Measurements from ENCODE around the gene TIPRL.
"Not testable (repeated sequence)": the region's sequence is repeated elsewhere in the genome, so short reads cannot be mapped to it uniquely, and the experiment has no call there.

TIPRL gene

DNA sequence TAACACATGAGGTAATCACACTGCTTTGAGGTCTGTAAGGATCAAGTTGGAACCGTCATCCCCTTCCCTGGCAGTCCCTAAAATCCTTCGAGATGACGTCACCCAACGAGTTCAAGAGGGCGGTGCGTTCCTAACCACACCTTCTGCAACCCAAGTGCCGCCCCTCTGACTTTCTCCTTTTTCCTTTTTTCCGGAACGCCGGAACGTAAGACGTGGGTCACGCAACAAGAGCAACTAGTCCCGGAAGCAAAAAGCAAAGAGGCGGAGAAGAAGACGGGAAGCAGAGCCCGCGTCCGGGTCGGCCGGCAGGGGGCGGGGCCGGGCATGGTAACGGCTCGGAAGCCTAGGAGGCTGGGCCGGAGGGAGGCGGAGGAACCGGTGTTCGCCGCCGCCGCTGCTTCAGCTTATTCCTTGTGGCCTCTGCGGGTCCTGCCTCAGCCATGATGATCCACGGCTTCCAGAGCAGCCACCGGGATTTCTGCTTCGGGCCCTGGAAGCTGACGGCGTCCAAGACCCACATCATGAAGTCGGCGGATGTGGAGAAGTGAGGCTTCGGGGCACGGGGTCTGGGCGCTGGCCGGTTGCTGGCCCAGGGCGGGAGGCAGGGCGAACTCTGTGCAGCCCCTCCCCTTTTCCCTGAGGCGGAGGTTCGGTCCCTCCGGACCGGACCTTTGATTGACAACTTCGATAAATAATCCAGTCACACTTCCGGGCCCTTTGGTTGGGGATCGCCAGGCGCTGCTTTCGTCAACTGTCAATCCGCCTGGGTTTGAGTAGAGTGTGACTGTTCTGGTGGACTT, at the start of gene TIPRL:
TSS of gene TIPRL (plus strand) at position 325 of the 800 bp plus-strand sequence. CDS start at position 441, 116 bp downstream.
- peak; percentile 96 for DNase-seq

DNA sequence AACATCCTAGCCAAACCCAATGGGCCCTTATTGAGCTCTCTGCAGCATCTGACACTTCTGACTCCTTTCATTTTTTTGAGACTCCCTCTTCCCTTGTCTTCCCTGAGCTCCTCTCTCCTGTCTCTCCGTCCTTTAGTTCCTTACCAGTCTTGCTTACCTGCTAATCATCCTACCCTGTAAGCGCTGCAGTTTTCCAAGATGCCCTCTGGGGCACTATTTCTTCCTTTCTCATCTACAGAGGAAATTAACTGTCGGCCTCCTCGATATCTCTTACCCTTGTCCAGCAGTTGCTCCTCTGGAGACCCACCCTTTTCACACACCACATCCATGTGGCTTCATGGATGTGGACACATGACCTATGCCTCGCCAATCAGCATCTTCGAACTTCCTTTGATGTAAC, 48.8 kb upstream of the TIPRL start:
- DNase-seq = no peak

DNA sequence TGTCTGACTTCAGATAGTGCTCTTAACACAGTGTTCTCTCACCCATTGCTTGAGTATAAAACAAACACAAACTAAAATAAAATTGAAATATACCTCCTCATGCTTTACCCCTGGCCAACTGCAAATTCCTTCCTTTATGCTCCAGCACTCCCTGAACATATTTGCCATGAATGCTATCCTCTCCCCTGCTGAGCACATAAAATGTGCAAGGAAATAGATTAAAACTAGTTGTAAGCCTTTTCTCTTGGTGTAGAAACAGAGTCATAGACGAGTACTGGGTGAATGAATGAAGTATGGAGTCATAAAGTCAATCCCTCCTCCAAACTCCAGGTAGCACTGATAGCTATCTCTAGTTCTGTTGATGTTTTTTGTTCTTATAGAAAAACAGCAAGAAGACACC, 44.6 kb upstream of the TIPRL start:
- DNase-seq = no peak

DNA sequence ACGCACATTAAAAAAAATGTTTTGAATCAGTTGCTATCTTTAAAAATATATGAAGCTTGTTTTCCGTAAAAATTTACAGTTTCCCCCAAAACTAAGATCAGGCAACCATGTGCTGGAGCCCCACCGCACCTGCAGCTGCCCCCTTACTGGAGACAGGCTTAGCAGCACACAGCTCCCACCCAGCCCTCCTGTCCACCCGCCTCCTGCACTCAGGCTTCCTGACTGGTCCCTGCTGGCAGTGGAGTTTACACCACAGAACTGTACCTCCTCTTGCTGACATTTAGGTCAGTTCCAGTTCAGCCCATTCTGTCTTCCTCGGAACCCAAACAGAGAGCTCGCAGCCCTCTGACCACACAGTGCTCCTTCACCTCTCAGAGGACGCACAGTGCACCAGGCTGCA, 44.1 kb upstream of the TIPRL start:
- no peak for DNase-seq

DNA sequence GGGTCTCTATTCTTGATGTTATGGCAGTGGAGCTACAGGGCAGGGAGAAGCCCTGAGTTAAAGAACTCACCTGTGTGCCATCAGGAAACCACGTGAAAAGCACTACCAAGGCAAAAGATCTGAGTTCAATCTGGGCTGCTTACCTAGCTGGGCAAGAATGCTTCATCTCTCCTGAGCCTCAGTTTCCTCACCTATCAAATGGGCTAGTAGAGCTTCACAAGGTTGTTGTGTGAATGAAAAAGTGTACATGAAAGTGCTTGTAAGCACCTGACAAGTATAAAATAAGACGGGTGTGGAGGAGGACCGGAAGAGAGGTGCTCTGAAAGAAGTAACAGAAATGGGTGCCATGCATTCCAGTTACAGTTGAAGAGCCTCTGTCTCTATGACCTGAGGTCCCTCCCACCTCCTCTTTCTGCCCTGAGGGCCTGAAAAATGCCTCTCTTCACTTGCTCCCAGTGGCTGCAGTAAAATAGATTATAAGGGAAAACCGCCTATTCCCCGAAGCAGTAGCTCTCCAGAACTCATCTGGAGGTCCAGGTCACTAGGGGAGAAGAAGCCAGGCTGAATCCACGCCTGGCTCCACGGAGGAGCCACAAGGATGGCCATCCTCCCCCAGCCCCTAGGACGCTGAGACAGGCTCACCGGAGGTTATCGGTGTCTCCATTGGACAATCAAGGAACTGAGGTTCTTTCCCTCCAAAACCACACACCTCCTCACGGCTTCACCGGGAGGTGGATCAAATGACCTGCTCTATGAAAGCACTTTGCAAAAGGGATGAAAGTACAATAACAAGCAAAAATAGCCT, 43.4 kb upstream of the TIPRL start:
- DNase-seq = no peak

DNA sequence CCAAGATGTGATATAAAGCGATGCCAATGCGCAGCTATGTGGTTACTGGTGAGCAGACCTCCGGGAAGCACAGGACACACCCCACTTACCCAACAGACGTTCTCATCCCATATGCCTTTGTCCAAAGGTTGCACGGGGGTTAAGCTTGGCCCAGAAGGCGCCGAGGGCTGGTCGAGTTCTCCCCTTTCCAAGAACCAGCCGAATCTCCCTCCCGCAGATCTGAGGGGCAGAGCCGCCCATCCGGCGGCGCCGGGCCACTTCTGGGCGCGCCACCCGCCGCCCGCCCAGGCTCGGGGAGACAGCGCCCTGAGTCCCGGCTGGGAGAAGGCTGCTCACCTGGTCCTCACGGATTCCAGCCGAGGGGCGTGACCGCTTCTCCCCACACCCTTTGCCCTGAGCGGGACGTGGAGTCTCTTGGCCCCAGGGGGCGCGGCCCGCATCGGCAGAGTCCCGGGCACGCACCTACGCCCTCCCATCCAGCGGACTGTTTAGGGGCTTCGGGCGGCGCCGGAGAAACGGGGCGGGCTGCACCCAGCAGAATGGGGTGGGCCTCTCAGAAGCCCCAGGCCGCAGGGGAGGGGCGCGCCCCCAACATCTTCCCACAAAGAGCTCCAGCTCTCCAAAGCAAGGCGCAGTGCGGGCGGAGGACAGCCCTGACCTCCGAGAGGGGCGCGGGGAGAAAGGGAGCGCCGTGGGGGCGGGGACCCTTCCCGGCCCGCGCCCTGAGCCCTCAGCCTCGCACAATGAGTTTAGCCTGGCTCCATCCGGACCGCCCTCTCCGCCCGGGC, 42.6 kb upstream of the TIPRL start:
- peak; percentile 68 for DNase-seq

DNA sequence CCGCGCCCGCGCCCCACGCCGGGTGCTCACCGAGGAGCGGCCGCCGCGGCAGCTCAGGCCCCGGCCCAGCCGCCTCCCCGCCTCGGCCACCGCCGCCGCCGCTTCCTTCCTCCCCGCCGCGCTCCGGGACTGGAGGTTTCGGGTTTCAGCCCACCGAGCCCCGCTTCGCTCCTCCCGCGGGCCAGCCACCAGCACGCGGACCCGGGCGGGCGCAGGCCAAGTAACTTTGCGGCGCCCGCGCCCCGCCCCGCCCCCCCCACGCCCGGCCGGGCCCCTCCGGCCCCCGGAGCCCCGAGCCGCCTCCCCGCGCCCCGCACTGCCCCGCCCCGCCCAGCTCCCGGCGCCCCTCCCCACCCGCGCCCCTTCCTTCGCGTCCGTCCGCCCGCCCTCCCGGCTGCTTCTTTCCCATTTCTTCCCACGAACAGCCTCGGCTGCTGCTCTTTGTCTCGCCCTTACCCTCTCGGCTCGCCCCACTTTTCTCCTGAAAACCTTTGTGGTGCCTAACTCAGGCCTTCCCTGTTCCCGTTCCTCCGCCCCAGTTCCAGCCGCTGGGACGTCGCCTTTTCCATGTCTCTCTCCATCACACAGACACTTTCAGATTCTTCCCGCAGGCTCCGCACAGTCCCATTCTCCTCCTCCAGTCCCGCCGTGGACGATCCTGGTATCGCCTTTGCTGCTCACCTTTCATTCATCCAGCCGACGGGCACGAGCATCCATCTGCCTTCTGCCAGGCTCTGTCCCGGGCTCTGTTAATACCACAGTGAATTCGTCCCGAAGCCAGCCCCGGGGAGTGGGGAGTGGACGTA, 41.9 kb upstream of the TIPRL start, which contains the start of gene GPR161:
TSS of gene GPR161 (minus strand) at position 222 of the 806 bp plus-strand sequence. CDS start 32,080 bp downstream, outside the sequence.
- peak; percentile 66 for DNase-seq

DNA sequence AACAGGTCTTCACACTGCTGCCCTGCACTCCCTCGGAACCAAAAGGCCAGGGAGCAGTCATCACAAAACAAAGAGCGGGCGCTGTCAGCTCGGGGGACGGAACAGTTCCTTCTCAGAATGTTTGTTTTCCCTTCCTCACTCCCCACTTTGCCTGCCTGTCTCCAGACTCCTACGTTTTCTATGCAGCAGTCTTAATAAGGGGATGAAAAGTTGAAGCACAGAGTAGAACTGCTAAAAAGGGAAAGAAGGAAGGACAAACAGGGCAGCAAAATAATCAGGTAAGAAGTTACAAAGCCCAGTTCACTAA, 41.3 kb upstream of the TIPRL start:
- no peak for DNase-seq

DNA sequence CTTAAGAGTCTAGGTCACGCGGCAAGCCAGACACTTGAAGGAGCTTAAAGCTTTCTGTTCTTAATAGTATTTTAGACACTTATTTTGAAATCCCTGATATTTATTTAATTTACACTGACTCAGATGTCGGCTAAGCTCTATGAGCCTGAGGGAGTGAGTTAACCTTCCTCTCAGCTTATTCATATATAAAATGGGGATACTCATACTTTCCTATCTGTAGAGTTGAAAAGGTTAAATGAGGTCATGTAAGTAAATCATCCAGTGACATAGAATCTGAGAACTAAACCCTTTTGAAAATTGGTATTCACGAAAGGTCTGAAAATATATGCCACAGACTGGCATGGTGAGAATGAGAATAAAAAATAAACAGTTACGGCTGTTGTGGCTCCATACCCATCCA, 40.6 kb upstream of the TIPRL start:
- DNase-seq = no peak

DNA sequence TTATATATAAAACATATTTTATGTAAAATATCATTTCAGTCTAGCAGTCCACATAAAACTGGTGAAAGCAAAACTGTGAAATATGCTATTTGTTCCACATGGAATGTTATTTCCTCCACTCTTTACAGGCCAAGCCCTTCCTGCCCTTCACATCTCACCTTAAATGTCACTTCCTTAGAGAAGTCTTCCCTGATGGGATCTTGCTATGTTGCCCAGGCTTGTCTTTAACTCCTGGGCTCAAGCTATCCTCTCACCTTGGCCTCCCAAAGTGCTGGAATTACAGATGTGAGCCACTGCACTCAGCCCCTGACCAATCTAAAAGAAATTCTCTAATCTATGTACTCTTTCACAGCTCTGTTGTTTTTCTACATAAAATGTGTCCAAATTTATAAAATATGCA, 39.7 kb upstream of the TIPRL start:
- no peak for DNase-seq

DNA sequence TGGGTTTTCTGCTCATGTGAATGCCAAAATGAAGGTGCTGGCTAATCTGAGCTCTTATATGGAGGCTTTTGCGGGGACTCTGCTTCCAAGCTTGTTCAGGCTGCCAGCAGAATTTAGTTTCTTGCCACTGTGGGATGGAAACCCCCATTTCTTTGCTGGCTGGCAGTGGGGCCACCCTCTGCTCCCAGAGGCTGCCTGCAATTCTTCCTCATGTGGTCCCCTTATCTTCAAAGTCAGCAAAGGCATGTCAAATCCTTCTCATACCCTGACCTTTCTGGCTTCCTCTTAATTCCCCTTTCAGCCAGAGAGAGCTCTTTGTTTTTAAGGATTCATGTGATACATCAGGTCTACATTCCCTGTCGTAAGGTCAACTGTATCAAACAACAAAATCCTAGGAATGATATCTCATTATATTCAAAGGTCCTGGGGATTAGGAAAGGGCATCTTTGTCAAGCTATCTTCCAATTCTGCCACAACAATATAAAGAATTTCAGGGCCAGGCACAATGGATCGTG, 36.8 kb upstream of the TIPRL start:
- no peak for DNase-seq

DNA sequence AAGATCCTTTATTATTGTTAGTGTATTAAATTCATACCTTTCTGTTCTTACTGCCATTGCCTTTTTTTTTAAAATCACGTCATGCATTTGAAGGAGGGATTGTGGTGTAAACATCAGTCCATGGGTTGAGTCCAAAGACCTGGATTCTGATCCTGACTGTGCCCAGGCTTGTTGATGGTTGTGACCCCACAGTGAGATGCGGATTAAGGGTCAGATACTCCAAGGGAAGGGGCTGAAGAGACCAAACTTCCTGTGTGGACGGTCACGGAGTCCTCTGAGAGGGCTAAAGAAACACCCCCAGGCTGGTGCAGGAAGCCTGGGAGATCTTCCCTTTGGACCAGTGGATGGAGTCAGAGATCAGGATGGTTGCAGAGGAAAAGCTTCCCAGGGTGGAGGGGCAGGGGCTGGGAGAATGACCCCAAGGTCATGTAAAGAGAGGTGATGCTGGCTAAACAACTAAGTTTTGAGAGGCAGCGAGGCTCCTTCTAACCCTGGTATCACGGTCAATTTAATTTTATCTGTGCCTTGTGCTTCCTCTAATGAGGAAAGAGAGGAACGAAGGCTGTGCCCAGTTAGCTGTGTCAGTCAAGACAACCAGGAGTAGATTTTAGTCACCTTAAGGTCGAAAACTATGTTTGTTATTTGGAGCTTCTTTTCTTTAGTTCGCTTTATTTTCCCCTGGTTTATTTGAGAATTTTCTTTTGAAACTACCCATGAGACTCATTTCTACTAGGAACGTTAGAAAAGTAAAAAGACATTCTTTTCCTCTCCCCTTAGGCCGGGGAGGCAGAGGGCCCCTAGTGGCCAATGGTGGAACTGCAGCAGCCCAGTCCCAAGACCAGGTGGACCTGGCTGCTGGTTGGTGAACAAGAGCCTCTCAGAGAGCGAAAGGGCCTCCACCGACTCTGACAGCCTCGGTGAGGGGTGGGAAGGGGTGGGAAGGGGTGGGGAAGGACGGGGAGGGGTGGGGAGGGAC, 33.3 kb upstream of the TIPRL start:
- peak; percentile 95 for DNase-seq

DNA sequence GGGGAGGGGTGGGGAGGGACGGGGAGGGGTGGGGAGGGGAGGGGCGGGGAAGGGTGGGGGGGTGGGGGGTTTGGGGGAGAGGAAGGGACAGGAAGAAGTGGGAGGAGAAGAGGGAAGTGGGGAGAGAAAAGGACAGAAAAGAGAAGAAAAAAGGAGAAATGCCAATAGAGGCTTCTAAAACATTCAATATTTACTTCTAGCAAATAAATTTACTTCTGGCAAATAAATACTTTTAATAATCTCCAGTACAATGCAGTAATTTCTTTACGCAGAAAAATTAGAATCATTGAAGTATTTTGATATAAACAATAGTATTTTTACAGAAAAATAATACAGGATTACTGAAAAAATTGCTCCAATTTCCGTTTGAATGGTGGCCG, 32.6 kb upstream of the TIPRL start:
- no peak for DNase-seq

DNA sequence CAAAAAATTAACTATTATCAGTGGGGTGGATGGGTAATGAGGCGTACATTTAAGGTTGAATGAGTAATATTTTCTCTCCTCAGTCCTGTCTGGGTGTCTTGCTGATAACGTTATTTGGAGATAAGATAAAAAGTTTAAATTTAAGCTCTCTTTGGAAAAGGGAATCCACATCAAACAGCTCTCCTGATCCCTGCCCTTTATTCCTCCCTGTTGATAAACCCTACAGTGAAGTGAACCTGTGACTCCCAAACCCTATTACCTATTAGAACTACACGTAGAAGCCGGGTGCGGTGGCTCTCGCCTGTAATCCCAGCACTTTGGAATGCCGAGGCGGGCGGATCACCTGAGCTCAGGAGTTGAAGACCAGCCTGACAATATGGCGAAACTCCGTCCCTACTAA, 32.1 kb upstream of the TIPRL start:
- DNase-seq = no peak

DNA sequence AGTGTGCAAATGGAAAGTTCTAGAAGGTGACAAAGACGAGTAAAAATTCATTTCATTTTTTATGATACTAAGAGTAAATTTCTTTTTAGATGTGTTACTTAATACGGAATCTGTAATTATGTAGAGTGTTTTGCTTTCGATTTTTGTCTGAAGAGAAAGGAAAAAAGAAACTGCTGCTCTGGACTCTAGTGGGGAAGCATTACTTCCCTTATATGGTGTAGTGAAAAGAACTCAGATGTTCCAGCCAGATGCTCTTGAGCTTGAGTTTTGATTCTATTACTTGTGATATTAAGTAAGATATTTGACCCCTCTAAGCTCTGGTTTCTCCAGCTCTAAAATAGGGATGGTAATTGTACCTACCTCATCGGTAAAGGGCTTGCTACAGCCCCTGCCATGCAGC, 29.8 kb upstream of the TIPRL start:
- DNase-seq = no peak

DNA sequence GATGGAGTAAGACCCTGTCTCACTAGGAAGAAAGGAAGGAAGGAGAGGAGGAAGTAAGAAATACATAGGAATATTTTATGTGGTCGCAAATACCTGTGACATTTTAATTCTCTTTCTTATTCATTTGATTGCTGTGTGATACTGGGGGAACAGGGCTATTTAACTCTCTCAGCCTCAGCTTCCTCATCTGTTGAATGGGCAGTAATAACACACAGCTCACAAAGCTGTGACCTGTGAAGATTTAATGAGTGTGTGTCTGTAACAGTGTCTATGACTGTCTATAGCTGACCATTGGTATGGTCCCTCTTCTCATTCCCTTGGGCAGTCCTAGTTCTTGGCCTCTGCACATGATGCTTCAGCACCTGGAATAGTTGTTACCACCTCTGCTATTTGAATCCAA, 28.5 kb upstream of the TIPRL start:
- DNase-seq = no peak

DNA sequence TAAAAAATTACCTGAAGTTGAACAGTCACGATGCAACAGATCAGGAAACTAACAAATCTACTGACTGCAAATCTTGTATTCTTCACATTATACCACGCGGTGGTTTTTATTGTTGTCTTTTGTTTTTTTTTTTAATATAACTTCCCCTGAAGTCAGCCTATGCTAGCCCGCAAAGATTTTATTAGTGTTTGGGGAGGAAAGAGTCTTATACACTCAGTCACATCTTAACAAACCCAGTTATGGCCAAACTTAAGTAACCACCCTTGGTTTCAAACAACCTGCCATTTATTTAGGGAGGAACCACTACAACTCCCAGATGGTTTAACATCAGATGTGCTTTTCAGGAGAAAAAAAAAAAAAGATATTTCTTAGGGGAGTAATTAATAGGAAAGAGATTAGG, 26.8 kb upstream of the TIPRL start:
- DNase-seq = no peak

DNA sequence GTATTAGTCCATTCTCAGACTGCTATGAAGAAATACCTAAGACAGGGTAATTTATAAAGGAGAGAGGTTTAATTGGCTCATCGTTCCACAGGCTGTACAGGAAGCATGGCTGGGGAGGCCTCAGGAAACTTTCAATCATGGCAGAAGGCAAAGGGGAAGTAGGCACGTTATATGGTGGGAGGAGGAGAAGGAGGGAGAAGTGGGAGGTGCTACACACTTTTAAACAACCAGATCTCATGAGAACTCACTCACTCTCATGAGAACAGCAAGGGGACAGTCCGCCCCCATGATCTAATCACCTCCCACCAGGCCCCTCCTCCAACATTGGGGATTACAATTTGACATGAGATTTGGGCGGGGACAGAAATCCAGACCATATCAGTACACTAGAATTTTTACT, 24.1 kb upstream of the TIPRL start:
- DNase-seq = not testable (repeated sequence)

DNA sequence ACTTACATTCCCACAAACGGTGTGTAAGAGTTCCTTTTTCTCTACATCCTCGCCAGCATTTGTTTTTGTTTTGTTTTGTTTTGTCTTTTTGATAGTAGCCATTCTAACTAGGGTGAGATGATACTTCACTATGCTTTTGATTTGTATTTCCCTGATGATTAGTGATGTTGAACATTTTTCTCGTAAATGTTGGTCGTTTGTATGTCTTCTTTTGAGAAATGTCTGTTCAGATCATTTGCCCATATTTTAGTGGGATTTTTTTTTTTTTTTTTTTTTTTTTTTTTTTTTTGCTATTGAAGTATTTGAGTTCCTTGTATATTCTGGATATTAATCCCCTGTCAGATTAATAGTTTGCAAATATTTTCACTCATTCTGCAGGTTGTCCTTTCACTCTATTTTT, 22.9 kb upstream of the TIPRL start:
- DNase-seq = no peak

DNA sequence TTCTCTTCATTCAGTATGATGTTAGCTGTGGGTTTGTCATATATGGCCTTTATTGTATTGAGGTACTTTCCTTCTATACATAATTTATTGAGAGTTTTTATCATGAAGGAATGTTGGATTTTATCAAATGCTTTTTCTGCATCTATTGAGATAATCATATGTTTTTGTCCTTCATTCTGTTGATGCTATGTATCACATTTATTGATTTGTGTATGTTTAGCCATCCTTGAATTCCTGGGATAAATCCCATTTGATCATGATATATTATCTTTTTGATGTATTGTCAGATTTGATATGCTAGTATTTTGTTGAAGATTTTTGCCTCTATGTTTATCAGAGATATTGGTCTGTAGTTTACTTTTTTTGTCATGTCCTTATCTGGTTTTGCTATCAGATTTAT, 21.1 kb upstream of the TIPRL start:
- no peak for DNase-seq

DNA sequence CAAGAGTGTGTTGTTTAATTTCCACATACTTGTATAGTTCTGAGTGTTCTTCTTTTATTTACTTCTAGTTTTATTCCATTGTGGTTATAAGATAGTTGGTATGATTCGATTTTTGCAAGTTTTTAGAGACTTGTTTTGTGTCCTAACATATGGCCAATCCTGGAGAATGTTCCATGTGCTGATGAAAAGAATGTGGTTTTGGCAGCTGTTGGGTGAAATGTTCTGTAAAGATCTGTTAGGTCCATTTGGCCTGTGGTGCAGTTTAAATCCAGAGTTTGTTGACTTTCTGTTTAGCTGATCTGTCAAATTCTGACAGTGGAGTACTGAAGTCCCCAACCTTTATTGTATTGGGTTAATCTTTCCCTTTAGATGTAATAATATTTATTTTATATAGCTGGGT, 19.5 kb upstream of the TIPRL start:
- DNase-seq = no peak

All from activated CD8-positive, alpha-beta memory T cell treated with anti-CD3 and anti-CD28 coated beads for 24 hours (primary cell).